GM23248 (cell line): ENCODE measurements around the gene CDH4. TPM values are rescaled to one million over a fixed set of nuclear protein-coding genes. Genes with fewer than 3 reads are reported as not detected.

Experiments used
- DNase-seq: peaks from one replicate; pipeline ENCODE4 v3.0.0-alpha.2; 2015
- H2AFZ ChIP-seq: fragments of 200-600 bp; sonication (generic); 2 replicates; pipeline ENCODE4 v1.6.1; 2016; ENCODE audit warnings: antibody characterized with exemption
- H3F3A ChIP-seq: fragments of 200-600 bp; sonication (generic); 2 replicates; pipeline ENCODE4 v1.6.1; 2016; ENCODE audit warnings: mild to moderate bottlenecking, antibody characterized with exemption, mixed run types; ENCODE audit not compliant: insufficient read depth
- H3K27ac ChIP-seq: fragments of 200-600 bp; sonication (generic); 2 replicates; pipeline ENCODE4 v1.5.1; 2016; ENCODE audit warnings: mild to moderate bottlenecking
- H3K27me3 ChIP-seq: fragments of 200-600 bp; sonication (generic); replicated peaks from 2 replicates; pipeline ENCODE4 v1.6.1; 2016; ENCODE audit warnings: mild to moderate bottlenecking; ENCODE audit not compliant: insufficient read depth
- H3K36me3 ChIP-seq: fragments of 200-600 bp; sonication (generic); 2 replicates; pipeline ENCODE4 v1.6.1; 2016; ENCODE audit warnings: low read depth, mild to moderate bottlenecking
- H3K4me1 ChIP-seq: fragments of 200-600 bp; sonication (generic); 2 replicates; pipeline ENCODE4 v1.6.1; 2016; ENCODE audit warnings: mild to moderate bottlenecking; ENCODE audit not compliant: insufficient read depth
- H3K4me2 ChIP-seq: fragments of 200-600 bp; sonication (generic); one replicate; pipeline ENCODE4 v1.6.1; 2016; ENCODE audit warnings: mild to moderate bottlenecking; ENCODE audit not compliant: unreplicated experiment
- H3K4me3 ChIP-seq: fragments of 200-600 bp; sonication (generic); 2 replicates; pipeline ENCODE4 v1.5.1; 2016; ENCODE audit warnings: mild to moderate bottlenecking
- H3K79me2 ChIP-seq: fragments of 200-600 bp; sonication (generic); 2 replicates; pipeline ENCODE4 v1.6.1; 2016; ENCODE audit warnings: mild to moderate bottlenecking; ENCODE audit not compliant: insufficient read depth
- H3K9ac ChIP-seq: fragments of 200-600 bp; sonication (generic); 2 replicates; pipeline ENCODE4 v1.6.1; 2016; ENCODE audit warnings: mild to moderate bottlenecking
- H3K9me2 ChIP-seq: fragments of 200-600 bp; sonication (generic); 2 replicates; pipeline ENCODE4 v1.6.1; 2016; ENCODE audit warnings: mixed run types, mild to moderate bottlenecking, moderate library complexity; ENCODE audit not compliant: insufficient read depth
- H3K9me3 ChIP-seq: fragments of 200-600 bp; sonication (generic); one replicate; pipeline ENCODE4 v1.6.1; 2017; ENCODE audit warnings: low read depth
- H4K20me1 ChIP-seq: fragments of 200-600 bp; sonication (generic); 2 replicates; pipeline ENCODE4 v1.6.0; 2016; ENCODE audit not compliant: insufficient read depth
- EZH2 ChIP-seq: fragments of 200-600 bp; sonication (generic); IDR thresholded peaks from 2 replicates; pipeline ENCODE4 v1.6.1; 2018; ENCODE audit warnings: antibody characterized with exemption, mild to moderate bottlenecking; ENCODE audit not compliant: insufficient read depth, poor library complexity, severe bottlenecking
- EZH2phosphoT487 ChIP-seq: fragments of 200-600 bp; sonication (generic); IDR thresholded peaks from 2 replicates; pipeline ENCODE4 v1.6.1; 2018; ENCODE audit warnings: antibody characterized with exemption, moderate library complexity, mild to moderate bottlenecking, low read depth; ENCODE audit not compliant: insufficient read depth
- WGBS, 2 experiments: methylation state at CpG; one replicate each; pipeline ENCODE4 v1.1.6; 2015 to 2017; ENCODE audit warnings: low lambda C conversion rate in 2 of 2, low coverage in 1 of 2; ENCODE audit errors: missing lambda C conversion rate in 2 of 2; 5-methylcytosine and 5-hydroxymethylcytosine counted together
- in situ Hi-C: fragments of 300-500 bp; cut with MboI; formaldehyde crosslinking; loops from 2 replicates; pipeline ENCODE4 v1.15.0; 2020
- polyA plus RNA-seq: library from polyadenylated mRNA; unstranded; fragments of >200 nt; fragmentation: Nextera tagmentation; extraction: Ambion mirVana; gene quantifications from 2 replicates; pipeline ENCODE4 v1.2.1, GENCODE V29; 2016
- total RNA-seq: library from RNA; depleted of rRNA; stranded (reverse); fragments of >200 nt; shearing (Covaris generic); gene quantifications from 2 replicates; pipeline ENCODE4 v1.2.3, GENCODE V29; 2014

CDH4 gene
- total and polyA plus RNA-seq, 2 experiments from 2014 or later = 1.1 to 3.9 TPM

DNA sequence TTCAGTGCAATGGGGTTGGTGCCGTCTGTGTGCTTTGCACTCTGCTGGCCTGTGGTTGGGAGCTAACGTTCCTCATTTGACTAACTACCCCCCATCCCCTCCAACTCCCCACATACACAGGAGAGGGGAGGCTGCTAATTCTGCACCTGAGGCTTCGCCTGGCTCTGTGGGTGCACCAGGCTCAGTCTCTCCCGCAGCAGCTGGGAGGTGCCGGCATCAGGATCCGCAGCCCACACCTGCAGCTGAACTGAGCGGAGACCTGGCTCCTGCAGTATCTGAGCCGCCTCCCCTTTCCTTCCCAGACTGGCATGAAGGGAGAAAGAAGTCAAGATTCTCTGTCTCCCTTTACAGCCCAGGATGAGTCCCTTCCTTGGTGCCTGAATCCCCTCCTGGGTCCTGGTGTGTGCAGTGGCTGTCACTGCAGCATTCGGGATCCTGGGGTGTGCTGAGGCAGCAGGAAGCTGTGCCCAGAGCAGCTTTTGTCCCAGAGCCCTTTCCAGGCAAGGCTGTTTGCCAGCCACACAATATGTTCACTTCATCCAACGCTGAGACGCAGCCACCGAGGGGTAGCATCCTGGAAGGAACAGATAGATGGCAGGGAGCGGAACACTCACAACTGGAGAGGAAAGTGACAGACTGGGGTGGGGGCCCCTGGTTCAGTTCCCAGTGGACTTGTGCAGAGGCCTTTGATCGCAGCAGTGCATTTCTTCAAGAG is 70.2 kb downstream of the CDH4 start:
- Histone ChIP-seq H3K36me3 (no peaks in the 10 kb centered on the region), H3K9me3 (no peaks in the 10 kb centered on the region), H3K4me1 (no peaks in the 10 kb centered on the region), H3K79me2 (no peaks in the 10 kb centered on the region), H3F3A (no peaks in the 10 kb centered on the region), H3K9me2 (no peaks in the 10 kb centered on the region), H3K9ac (no peak overlapping the region), H4K20me1 (no peaks in the 10 kb centered on the region), H3K4me2 (no peak overlapping the region), H3K4me3 (no peak overlapping the region), H3K27ac (no peak overlapping the region), H2AFZ (no peak overlapping the region), H3K27me3 (no peaks in the 10 kb centered on the region)
- no peak for DNase-seq
- TF ChIP-seq EZH2phosphoT487 (no peak), EZH2 (no peak)
- in situ Hi-C loops = no loop called here
- WGBS, 2 experiments = 40 to 42% methylated on average over 14 of the region's 14 CpGs

DNA sequence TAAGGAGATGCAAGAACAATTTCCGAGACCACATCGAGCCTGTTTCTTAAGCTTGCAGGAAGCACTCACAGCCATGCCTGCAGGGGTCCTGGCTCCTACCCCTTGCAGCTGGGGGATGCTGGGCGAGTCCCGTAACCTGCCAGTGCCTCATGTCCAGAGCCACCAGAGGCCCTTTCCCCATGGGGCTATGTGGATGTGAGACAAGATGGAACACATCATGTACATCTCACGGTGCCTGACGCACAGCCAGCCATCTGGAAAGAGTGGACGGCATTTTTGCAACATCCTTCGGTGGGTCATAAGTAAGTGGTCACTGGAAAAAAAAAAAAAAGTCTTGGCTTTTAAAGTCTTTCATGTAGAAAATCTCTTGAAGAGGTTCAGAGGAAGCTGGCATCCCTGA is 72.8 kb downstream of the CDH4 start:
- no peak overlapping the region for H3K9ac ChIP-seq
- no peak for TF ChIP-seq EZH2
- TF ChIP-seq EZH2phosphoT487 = no peak
- H3K4me2 ChIP-seq = no peak overlapping the region
- H3K27me3 ChIP-seq = no peaks in the 10 kb centered on the region
- H2AFZ ChIP-seq = no peak overlapping the region
- in situ Hi-C loops = no loop called here
- no peak for DNase-seq
- WGBS, 2 experiments = 53 to 62% methylated on average over 8 of the region's 8 CpGs
- H3K4me3 ChIP-seq = no peak overlapping the region
- no peaks in the 10 kb centered on the region for H3K36me3 ChIP-seq
- H3K4me1 ChIP-seq = no peaks in the 10 kb centered on the region
- H4K20me1 ChIP-seq = no peaks in the 10 kb centered on the region
- no peaks in the 10 kb centered on the region for H3K9me3 ChIP-seq
- no peaks in the 10 kb centered on the region for H3K79me2 ChIP-seq
- H3K27ac ChIP-seq = no peak overlapping the region
- H3F3A ChIP-seq = no peaks in the 10 kb centered on the region
- no peaks in the 10 kb centered on the region for H3K9me2 ChIP-seq

DNA sequence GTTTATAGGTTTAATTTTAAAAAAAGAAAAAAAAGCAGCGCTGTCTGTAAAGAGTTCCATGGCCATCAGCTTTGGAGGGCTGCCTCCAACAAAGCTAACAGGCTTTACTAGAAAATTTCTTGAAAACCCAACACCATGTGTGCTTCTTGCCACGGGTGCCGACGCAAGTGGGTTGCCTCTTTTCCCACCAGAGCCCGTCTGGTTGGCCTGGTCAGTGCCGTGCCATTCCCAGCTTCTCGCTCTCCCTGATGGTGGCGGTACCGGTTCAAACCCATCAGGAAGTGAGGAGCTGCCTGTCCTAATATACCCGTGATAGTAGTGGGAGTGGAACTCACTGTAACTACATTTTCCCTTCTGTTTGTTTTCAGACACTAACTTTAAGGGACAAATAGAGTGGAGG is 73.7 kb downstream of the CDH4 start:
- Histone ChIP-seq H3K9ac (no peak overlapping the region), H2AFZ (no peak overlapping the region), H3K36me3 (no peaks in the 10 kb centered on the region), H3K9me2 (no peaks in the 10 kb centered on the region), H3K27me3 (no peaks in the 10 kb centered on the region), H3K79me2 (no peaks in the 10 kb centered on the region), H3F3A (no peaks in the 10 kb centered on the region), H3K4me2 (no peak overlapping the region), H3K9me3 (no peaks in the 10 kb centered on the region), H3K27ac (no peak overlapping the region), H3K4me3 (no peak overlapping the region), H4K20me1 (no peaks in the 10 kb centered on the region), H3K4me1 (no peaks in the 10 kb centered on the region)
- in situ Hi-C loops = no loop called here
- no peak for TF ChIP-seq EZH2phosphoT487
- TF ChIP-seq EZH2 = no peak
- no peak for DNase-seq
- 43 to 44% methylated on average over 10 of the region's 10 CpGs for WGBS, 2 experiments

DNA sequence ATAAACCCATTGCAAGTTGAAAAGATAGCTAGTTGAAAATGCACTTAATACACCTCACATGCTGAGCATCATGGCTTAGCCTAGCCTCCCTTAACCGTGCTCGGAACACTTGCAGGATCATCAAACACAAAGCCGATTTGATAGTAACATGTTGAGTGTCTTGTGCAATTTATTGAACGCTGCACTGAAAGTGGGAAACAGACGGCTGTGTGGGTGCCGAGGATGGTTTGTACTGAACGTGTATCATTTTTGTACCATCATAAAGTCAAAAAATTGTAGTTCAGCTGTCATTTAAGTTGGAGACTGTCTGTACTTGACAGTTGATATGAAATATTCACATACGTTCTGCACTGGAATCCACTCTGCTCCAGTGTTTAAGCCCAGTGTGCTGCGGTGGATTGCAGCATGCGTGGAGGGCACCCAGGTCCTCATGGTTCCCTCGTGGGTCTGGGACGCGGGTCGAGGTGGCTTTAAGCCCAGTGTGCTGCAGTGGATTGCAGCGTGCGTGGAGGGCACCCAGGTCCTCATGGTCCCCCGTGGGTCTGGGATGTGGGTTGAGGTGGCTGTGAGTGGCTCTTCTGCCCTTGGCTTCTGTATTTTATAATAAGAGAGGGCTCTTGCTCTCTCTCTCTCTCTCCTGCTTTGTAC is 77.0 kb downstream of the CDH4 start:
- H3K79me2 ChIP-seq = no peaks in the 10 kb centered on the region
- no peak for DNase-seq
- no peak overlapping the region for H3K4me2 ChIP-seq
- no peak overlapping the region for H2AFZ ChIP-seq
- no peaks in the 10 kb centered on the region for H4K20me1 ChIP-seq
- H3F3A ChIP-seq = no peaks in the 10 kb centered on the region
- no peaks in the 10 kb centered on the region for H3K9me3 ChIP-seq
- H3K27me3 ChIP-seq = no peaks in the 10 kb centered on the region
- no peaks in the 10 kb centered on the region for H3K36me3 ChIP-seq
- TF ChIP-seq EZH2phosphoT487 (no peak), EZH2 (no peak)
- H3K4me1 ChIP-seq = no peaks in the 10 kb centered on the region
- no peak overlapping the region for H3K9ac ChIP-seq
- H3K9me2 ChIP-seq = no peaks in the 10 kb centered on the region
- in situ Hi-C loops = no loop called here
- 56 to 63% methylated on average over 17 of the region's 17 CpGs for WGBS, 2 experiments
- no peak overlapping the region for H3K4me3 ChIP-seq
- no peak overlapping the region for H3K27ac ChIP-seq
